Spinal cord (tissue), 10 donors: ENCODE data around the gene TBC1D7. TPM values are rescaled to one million over a fixed set of nuclear protein-coding genes. Genes with fewer than 3 reads are reported as not detected.
A peak's percentile ranks its signal among the peaks of the same experiment; 100 is the strongest.

Experiments
- DNase-seq, 6 donors: peaks; one replicate each; pipeline versions ENCODE4 v3.0.0 to v3.0.0-alpha.2; 2013 to 2015; ENCODE audit warnings: low spot score in 6 of 6, low read depth in 4 of 6
- H3K27ac ChIP-seq: one replicate; pipeline ENCODE4 v1.5.1; 2013; ENCODE audit warnings: low read depth, low read length, control low read depth
- H3K27me3 ChIP-seq: one replicate; pipeline ENCODE4 v1.6.1; 2013; ENCODE audit warnings: low read length; ENCODE audit not compliant: control insufficient read depth, insufficient read depth
- H3K36me3 ChIP-seq: one replicate; pipeline ENCODE4 v1.6.1; 2013; ENCODE audit warnings: low read length; ENCODE audit not compliant: control insufficient read depth, insufficient read depth
- H3K4me1 ChIP-seq: one replicate; pipeline ENCODE4 v1.6.1; 2013; ENCODE audit warnings: low read length; ENCODE audit not compliant: control insufficient read depth, insufficient read depth
- H3K4me3 ChIP-seq: one replicate; pipeline ENCODE4 v1.5.1; 2013; ENCODE audit warnings: low read depth, low read length, control low read depth
- H3K9me3 ChIP-seq: one replicate; pipeline ENCODE4 v1.6.1; 2013; ENCODE audit warnings: low read length; ENCODE audit not compliant: control insufficient read depth, insufficient read depth
- WGBS: methylation state at CpG from one replicate; pipeline ENCODE4 v1.1.5; 2013; ENCODE audit warnings: missing lambda C conversion rate; ENCODE audit not compliant: insufficient coverage; 5-methylcytosine and 5-hydroxymethylcytosine counted together
- polyA plus RNA-seq, 2 donors: library from polyadenylated mRNA; unstranded; fragments of 120-200 nt; gene quantifications; one replicate each; pipeline ENCODE4 v1.2.1, GENCODE V29; 2013; ENCODE audit not compliant: insufficient read length in 2 of 2
- total RNA-seq, 2 donors: library from RNA; depleted of rRNA in 1 of 2; stranded (reverse); fragments of 120-200 nt in 1 of 2; fragments of >200 nt in 1 of 2; gene quantifications; one replicate each; pipeline versions ENCODE4 v1.2.3 to v1.2.4, GENCODE V29; 2013 to 2014
- donor health status: healthy.

TBC1D7 gene
- total and polyA plus RNA-seq, 4 donors = 26.2 to 41.5 (median 31.3) TPM

DNA sequence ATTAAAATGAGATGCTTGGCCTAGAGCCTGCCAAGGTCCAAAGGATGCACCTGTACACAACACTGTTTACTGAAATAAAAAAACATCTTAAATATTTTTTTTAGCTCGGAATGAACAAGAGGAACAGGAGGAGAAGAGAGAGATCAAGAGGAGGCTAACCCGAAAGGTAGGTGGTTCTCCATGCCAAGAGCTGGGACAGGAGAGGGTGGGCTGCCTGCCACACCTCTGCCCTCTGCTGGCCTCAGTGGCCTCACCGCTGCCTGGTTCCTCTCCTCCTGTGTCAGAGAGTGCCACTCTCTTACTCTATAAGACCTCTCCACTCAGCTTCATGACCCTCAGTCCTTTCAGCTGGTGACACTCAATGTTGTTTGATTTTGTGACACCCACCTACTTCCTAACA, 50.2 kb downstream of the TBC1D7 start:
- Histone ChIP-seq H3K36me3 (peaks cover 19% of the 10 kb centered on the region), H3K4me3 (no peak overlapping the region), H3K27me3 (no peaks in the 10 kb centered on the region), H3K9me3 (no peaks in the 10 kb centered on the region), H3K27ac (no peak overlapping the region), H3K4me1 (peaks cover 6% of the 10 kb centered on the region)
- DNase-seq = no peak
- no CpG with 5 or more reads among the region's 3 CpGs for WGBS

GRCh38 chr6:13277231-13277630, 51.1 kb downstream of the TBC1D7 start:
- peaks cover 18% of the 10 kb centered on the region for H3K36me3 ChIP-seq
- H3K4me1 ChIP-seq = peaks cover 10% of the 10 kb centered on the region
- no peak overlapping the region for H3K4me3 ChIP-seq
- no peaks in the 10 kb centered on the region for H3K27me3 ChIP-seq
- DNase-seq = no peak
- WGBS = 100% methylated on average over 2 of the region's 2 CpGs
- no peak overlapping the region for H3K27ac ChIP-seq
- no peaks in the 10 kb centered on the region for H3K9me3 ChIP-seq

DNA sequence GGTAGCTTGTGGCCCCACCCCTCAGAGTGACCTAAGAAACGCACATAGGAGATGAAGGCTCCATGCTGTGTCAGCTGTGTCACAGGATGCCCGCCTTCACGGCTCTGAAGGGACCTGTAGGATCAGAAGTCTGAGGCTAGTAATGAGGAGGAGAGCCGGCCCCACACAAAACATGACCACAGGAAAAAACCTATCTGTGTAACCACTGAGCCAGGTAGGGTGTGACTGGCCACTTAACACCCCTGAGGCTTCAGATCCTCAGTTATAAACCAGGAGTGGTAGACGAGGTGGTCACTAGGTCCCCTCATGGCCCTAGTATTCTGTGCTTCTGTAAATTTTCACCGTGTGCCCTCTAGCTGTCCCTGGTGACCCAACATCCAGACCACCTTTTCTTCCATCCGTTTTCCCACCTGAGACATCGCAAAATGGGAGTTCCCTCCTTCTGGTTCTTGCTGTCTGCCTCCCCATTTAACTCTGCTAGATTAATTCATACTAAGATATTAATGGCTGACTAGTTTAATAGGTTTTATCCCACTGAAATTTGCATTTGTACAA, 52.8 kb downstream of the TBC1D7 start:
- peaks cover 14% of the 10 kb centered on the region for H3K4me1 ChIP-seq
- no peak overlapping the region for H3K27ac ChIP-seq
- DNase-seq = no peak
- H3K9me3 ChIP-seq = no peaks in the 10 kb centered on the region
- H3K27me3 ChIP-seq = no peaks in the 10 kb centered on the region
- WGBS = 90% methylated on average over 2 of the region's 8 CpGs
- peaks cover 11% of the 10 kb centered on the region for H3K36me3 ChIP-seq
- H3K4me3 ChIP-seq = no peak overlapping the region

- H3K4me1 ChIP-seq = peaks cover 14% of the 10 kb centered on the region
- H3K27me3 ChIP-seq = no peaks in the 10 kb centered on the region
- no peak overlapping the region for H3K27ac ChIP-seq
- peaks cover 11% of the 10 kb centered on the region for H3K36me3 ChIP-seq
- H3K4me3 ChIP-seq = no peak overlapping the region
- no peaks in the 10 kb centered on the region for H3K9me3 ChIP-seq
- DNase-seq = no peak
- WGBS = 100% methylated on average over 2 of the region's 6 CpGs
These were observed 53.5 kb downstream of the TBC1D7 start for GRCh38 chr6:13274707-13275434.

GRCh38 chr6:13273931-13274706, 54.2 kb downstream of the TBC1D7 start:
- no peaks in the 10 kb centered on the region for H3K9me3 ChIP-seq
- H3K36me3 ChIP-seq = peaks cover 11% of the 10 kb centered on the region
- DNase-seq = no peak
- 76% methylated on average over 12 of the region's 21 CpGs for WGBS
- no peak overlapping the region for H3K27ac ChIP-seq
- no peaks in the 10 kb centered on the region for H3K27me3 ChIP-seq
- peaks cover 11% of the 10 kb centered on the region for H3K4me1 ChIP-seq
- no peak overlapping the region for H3K4me3 ChIP-seq

- H3K4me1 ChIP-seq = peaks cover 11% of the 10 kb centered on the region
- 67% methylated on average over 5 of the region's 10 CpGs for WGBS
- no peaks in the 10 kb centered on the region for H3K9me3 ChIP-seq
- H3K36me3 ChIP-seq = peaks cover 11% of the 10 kb centered on the region
- no peak overlapping the region for H3K4me3 ChIP-seq
- no peaks in the 10 kb centered on the region for H3K27me3 ChIP-seq
- peak overlapping the region; percentile 68 for H3K27ac ChIP-seq
- peak in 4 of 6 donors; percentile 23 to 71 (median 53) for DNase-seq
These were observed 55.0 kb downstream of the TBC1D7 start for GRCh38 chr6:13273202-13273930.

DNA sequence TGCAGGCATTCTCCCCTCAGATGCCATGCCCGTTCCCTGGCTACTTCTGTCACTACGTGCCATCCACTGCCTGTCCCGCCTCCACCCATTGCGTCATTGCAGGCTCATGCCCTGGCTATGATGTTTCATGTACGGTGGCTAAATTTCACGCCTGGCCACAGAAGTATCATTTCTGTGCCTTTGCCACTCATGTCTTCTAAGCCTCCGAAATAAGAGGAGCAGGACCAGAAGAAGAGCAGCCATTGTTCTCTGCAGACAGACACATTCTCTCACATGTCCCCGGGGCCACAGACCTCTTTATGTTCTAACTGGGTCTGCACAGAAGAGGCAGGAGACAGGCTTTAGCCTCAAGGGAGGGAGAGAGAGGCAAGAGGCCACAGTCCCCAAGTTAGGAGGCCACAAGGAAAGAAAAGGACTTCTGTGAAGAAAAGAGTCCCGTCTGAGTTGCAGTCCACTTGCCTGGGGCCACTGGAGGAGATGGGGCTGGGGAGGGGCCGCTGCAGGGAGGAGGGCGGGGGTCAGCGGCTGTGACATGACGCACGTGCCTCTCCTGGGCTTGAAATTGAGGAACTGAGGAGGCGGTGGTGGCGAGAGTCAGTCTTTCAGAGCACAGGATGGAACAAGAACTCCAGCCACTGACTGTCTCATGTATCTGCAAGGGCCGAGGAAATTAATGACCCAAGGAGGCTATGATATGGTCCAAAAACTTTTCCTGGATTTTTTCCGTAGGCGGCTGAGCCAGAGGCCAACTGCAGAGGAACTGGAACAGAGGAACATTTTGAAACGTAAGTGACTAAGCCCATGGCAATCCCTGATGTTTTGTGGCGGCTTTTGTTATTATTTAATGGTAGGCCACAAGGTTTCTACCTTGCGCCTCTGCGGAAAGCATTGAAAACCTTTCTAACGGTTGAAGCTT, 55.9 kb downstream of the TBC1D7 start:
- Histone ChIP-seq H3K9me3 (no peaks in the 10 kb centered on the region), H3K27me3 (no peaks in the 10 kb centered on the region), H3K4me1 (peaks cover 11% of the 10 kb centered on the region), H3K36me3 (peaks cover 3% of the 10 kb centered on the region), H3K27ac (peak overlapping the region; percentile 33), H3K4me3 (no peak overlapping the region)
- DNase-seq = no peak
- 82% methylated on average over 20 of the region's 24 CpGs for WGBS

- 71% methylated on average over 1 of the region's 8 CpGs for WGBS
- Histone ChIP-seq H3K27me3 (no peaks in the 10 kb centered on the region), H3K9me3 (no peaks in the 10 kb centered on the region), H3K27ac (no peak overlapping the region), H3K4me1 (peaks cover 10% of the 10 kb centered on the region), H3K36me3 (no peaks in the 10 kb centered on the region), H3K4me3 (no peak overlapping the region)
- no peak for DNase-seq
These were observed 59.3 kb downstream of the TBC1D7 start for GRCh38 chr6:13268913-13269518.
